Right lobe of liver (tissue), 6 donors: Measurements from ENCODE around the gene MPZL2. TPM values are rescaled to one million over a fixed set of nuclear protein-coding genes. Genes with fewer than 3 reads are reported as not detected.

Experiments used
- ATAC-seq, 4 donors: fragments of 200-7000 bp; cut with Tn5 transposase; one replicate each; pipeline ENCODE4 v1.9.1; 2020; ENCODE audit warnings: mild to moderate bottlenecking in 4 of 4, moderate library complexity in 4 of 4
- DNase-seq, 3 donors: peaks; one replicate each; pipeline ENCODE4 v3.0.0-alpha.2; 2020
- H3K27ac ChIP-seq, 3 donors: fragments of 200-600 bp; one replicate each; pipeline ENCODE4 v1.8.0; 2022
- H3K27me3 ChIP-seq, 2 donors: fragments of 200-600 bp; one replicate each; pipeline ENCODE4 v1.8.0; 2022
- H3K36me3 ChIP-seq, 4 donors: fragments of 200-600 bp; sonication (generic) in 1 of 4; one replicate each; pipeline versions ENCODE4 v1.5.1 to v1.8.0; 2017 to 2022; ENCODE audit warnings: control low read depth in 1 of 4
- H3K4me1 ChIP-seq, 4 donors: fragments of 200-600 bp; sonication (generic) in 1 of 4; one replicate each; pipeline versions ENCODE4 v1.5.1 to v1.8.0; 2017 to 2022; ENCODE audit warnings: control low read depth in 1 of 4
- H3K4me3 ChIP-seq, 3 donors: fragments of 200-600 bp; one replicate each; pipeline ENCODE4 v1.8.0; 2022
- H3K9me3 ChIP-seq, 4 donors: fragments of 200-600 bp; sonication (generic) in 1 of 4; one replicate each; pipeline versions ENCODE4 v1.5.1 to v1.8.0; 2017 to 2022; ENCODE audit warnings: control low read depth in 1 of 4
- POLR2A ChIP-seq: fragments of 450-650 bp; IDR thresholded peaks from one replicate; pipeline ENCODE4 v1.6.1; 2017; ENCODE audit warnings: antibody characterized with exemption, mild to moderate bottlenecking
- WGBS: methylation state at CpG from one replicate; pipeline ENCODE4 v1.1.6; 2018; ENCODE audit warnings: low coverage, low lambda C conversion rate; ENCODE audit not compliant: insufficient coverage; ENCODE audit errors: missing lambda C conversion rate; 5-methylcytosine and 5-hydroxymethylcytosine counted together
- intact Hi-C, 2 donors: fragments of 100-400 bp; cut with DNase I; formaldehyde crosslinking; loops; one replicate each; pipeline versions ENCODE4 v1.11.2 to v1.14.1; 2022
- total RNA-seq, 6 experiments: library from RNA; depleted of rRNA in 2 of 6; stranded (reverse); fragments of >200 nt in 2 of 6; fragmentation: NEBNext Ultra II Directional in 3 of 6; extraction: Animal tissue kit (Norgen Biotek cat#: 25700) in 3 of 6; gene quantifications; one replicate each; pipeline versions ENCODE4 v1.1.0 to v1.2.4, GENCODE V29; 2016 to 2023
- TF ChIP-seq, protein P1 (sequence below), 4 donors: fragments of 200-600 bp in 3 of 4; fragments of 450-650 bp in 1 of 4; IDR thresholded peaks; one replicate each; pipeline versions ENCODE4 v1.5.1 to v1.8.0; 2016 to 2022; ENCODE audit warnings: antibody characterized with exemption in 4 of 4, mild to moderate bottlenecking in 2 of 4
- donor health status: DM: no; HTN: yes; CAD: no.
- donor health status: DM: no; HTN: no; CAD: no.
- donor health status: DM: no; HTN: no; CAD: no.
- donor health status: DM: no; HTN: yes; CAD: no.
- donor health status: DM: no; HTN: yes; CAD: no.

MPZL2 gene
- total RNA-seq, 6 experiments from 2014 or later, result 13.0 to 32.4 (median 21.2) TPM

- Histone ChIP-seq H3K9me3 (no peaks in the 10 kb centered on the region), H3K36me3 (no peaks in the 10 kb centered on the region), H3K4me3 (no peak within 1 kb of the TSS), H3K4me1 (no peaks in the 10 kb centered on the region), H3K27ac (no peak within 1 kb of the TSS), H3K27me3 (no peaks in the 10 kb centered on the region)
- TF ChIP-seq POLR2A, result no peak
- TF ChIP-seq, protein P1, sequence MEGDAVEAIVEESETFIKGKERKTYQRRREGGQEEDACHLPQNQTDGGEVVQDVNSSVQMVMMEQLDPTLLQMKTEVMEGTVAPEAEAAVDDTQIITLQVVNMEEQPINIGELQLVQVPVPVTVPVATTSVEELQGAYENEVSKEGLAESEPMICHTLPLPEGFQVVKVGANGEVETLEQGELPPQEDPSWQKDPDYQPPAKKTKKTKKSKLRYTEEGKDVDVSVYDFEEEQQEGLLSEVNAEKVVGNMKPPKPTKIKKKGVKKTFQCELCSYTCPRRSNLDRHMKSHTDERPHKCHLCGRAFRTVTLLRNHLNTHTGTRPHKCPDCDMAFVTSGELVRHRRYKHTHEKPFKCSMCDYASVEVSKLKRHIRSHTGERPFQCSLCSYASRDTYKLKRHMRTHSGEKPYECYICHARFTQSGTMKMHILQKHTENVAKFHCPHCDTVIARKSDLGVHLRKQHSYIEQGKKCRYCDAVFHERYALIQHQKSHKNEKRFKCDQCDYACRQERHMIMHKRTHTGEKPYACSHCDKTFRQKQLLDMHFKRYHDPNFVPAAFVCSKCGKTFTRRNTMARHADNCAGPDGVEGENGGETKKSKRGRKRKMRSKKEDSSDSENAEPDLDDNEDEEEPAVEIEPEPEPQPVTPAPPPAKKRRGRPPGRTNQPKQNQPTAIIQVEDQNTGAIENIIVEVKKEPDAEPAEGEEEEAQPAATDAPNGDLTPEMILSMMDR (IDR thresholded peaks at IDR 0.05), result no peak
- ATAC-seq, result no peak
- WGBS, result 80% methylated on average over 4 of the region's 8 CpGs
- intact Hi-C loops, result loop anchor here in 1 of 2 donors (10.0 kb wide), 1 partner anchor 50 kb away; the partner anchor contains the start of gene UBE4A
- no peak for DNase-seq
Measured at GRCh38 chr11:118304568-118305248, 40.6 kb upstream of the MPZL2 start, which contains the start of gene CD3E. CD3E (plus strand) TSS chr11:118304730; CDS start chr11:118304953, 223 bp downstream.

DNA sequence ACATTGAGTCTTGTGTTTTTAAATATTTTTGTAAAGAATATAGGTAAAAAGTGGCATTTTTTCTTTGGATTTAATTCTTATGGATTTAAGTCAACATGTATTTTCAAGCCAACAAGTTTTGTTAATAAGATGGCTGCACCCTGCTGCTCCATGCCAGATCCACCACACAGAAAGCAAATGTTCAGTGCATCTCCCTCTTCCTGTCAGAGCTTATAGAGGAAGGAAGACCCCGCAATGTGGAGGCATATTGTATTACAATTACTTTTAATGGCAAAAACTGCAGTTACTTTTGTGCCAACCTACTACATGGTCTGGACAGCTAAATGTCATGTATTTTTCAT, 40.1 kb upstream of the MPZL2 start:
- DNase-seq (no peak), ATAC-seq (no peak)
- TF ChIP-seq POLR2A, result no peak
- TF ChIP-seq, protein P1 (IDR thresholded peaks at IDR 0.05), result no peak
- no peaks in the 10 kb centered on the region for H3K36me3 ChIP-seq
- WGBS, result 40% methylated on average over 1 of the region's 1 CpG
- no peak overlapping the region for H3K4me3 ChIP-seq
- H3K27ac ChIP-seq, result no peak overlapping the region
- no peaks in the 10 kb centered on the region for H3K9me3 ChIP-seq
- intact Hi-C loops, result loop anchor here in 1 of 2 donors (10.0 kb wide), 1 partner anchor 51 kb away; the partner anchor contains the start of gene UBE4A
- no peaks in the 10 kb centered on the region for H3K27me3 ChIP-seq
- no peaks in the 10 kb centered on the region for H3K4me1 ChIP-seq

DNA sequence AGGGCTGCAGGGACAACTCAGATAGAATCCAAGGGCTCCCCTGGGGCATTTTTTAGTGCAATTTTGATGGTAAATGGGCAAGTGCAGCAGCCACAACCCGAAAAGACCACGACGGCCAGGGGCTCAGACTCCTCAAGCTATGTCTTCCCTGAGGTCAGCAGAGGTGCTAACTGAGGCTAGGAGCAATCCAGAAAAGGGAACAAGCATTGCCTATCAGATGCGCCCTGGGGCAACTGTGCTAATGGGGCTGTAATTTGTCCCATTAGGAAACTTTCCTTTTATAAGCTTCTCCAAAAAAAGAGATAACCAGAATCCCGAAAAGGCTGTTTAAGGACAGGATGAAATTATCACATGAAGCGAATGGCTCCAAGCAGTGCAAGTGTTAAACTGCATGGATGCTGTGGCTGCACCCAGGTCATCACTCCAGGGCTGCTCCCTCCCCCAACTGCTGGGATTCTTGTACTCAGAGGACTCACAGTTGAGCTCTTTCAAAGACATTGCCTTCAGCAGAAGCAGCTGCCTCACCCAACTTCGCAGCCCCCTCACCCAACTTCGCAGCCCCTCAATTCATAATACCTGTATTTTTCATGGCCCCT, 37.6 kb upstream of the MPZL2 start:
- WGBS, result 51% methylated on average over 7 of the region's 8 CpGs
- TF ChIP-seq, protein P1 (IDR thresholded peaks at IDR 0.05), result no peak
- TF ChIP-seq POLR2A, result no peak
- no peaks in the 10 kb centered on the region for H3K36me3 ChIP-seq

DNA sequence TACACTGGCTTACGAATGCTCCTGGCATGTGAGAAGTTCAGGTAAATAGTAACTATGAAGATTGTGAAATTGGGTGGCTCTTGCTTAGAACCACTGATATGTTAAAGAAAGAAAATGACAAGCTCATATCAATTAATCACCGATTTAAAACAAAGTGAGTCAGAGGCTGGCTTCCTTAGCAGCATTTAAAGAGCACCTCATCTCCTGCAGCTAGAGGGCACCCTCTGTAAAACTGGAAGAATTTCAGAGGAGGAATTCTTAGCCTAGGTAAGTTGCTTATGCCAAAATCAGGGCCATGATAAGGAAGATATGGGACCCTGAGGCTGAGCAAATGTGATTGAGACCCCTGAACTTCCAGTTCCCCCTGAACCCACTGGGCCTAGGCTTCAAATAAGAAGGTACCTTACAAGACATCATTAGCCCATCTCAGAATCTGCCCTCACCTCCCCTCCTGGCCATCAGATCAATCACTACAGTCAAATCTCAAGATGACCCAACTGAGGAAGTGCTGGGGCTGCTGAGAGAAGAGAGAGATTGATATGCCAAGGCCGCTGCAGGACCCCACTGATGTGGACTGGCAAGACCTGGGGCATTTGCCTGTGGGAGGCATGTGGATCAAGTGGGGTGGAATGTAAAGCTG, 31.8 kb upstream of the MPZL2 start:
- H3K4me1 ChIP-seq, result peaks cover 0 to 7% (median 0%) of the 10 kb centered on the region in 4 donors
- no peaks in the 10 kb centered on the region for H3K36me3 ChIP-seq
- TF ChIP-seq, protein P1 (IDR thresholded peaks at IDR 0.05), result peak; percentile 63 to 72 (median 68)
- no peak for TF ChIP-seq POLR2A
- intact Hi-C loops, result loop anchor here (5.0 to 10.0 kb wide), 2 partner anchors 56 to 151 kb away; no protein-coding TSS in a partner anchor
- 27% methylated on average over 3 of the region's 3 CpGs for WGBS
- no peak overlapping the region for H3K27ac ChIP-seq
- DNase-seq (no peak), ATAC-seq (peak; percentile 67 to 83 (median 76))
- H3K27me3 ChIP-seq, result no peaks in the 10 kb centered on the region
- H3K4me3 ChIP-seq, result no peak overlapping the region
- no peaks in the 10 kb centered on the region for H3K9me3 ChIP-seq

More for the DNA sequence above, 37.6 kb upstream of the MPZL2 start:
- Histone ChIP-seq H3K27me3 (no peaks in the 10 kb centered on the region), H3K4me1 (no peaks in the 10 kb centered on the region), H3K9me3 (no peaks in the 10 kb centered on the region), H3K27ac (no peak overlapping the region), H3K4me3 (no peak overlapping the region)
- intact Hi-C loops, result loop anchor here in 1 of 2 donors (10.0 kb wide), 1 partner anchor 53 kb away; the partner anchor contains the start of gene UBE4A
- DNase-seq (no peak), ATAC-seq (no peak)
